Transverse colon (tissue), 4 donors: Measurements from ENCODE around the gene MDN1. TPM values are rescaled to one million over a fixed set of nuclear protein-coding genes. Genes with fewer than 3 reads are reported as not detected.

Experiments
- DNase-seq: peaks from one replicate; pipeline ENCODE4 v3.0.0-alpha.2; 2019
- H3K27ac ChIP-seq, 4 donors: fragments of 200-600 bp; sonication (generic); 2 replicates each; pipeline ENCODE4 v1.5.1; 2016 to 2018; ENCODE audit warnings: inconsistent platforms in 4 of 4
- H3K27me3 ChIP-seq: fragments of 200-600 bp; sonication (generic); 2 replicates; pipeline ENCODE4 v1.5.1; 2017; ENCODE audit warnings: inconsistent platforms
- H3K36me3 ChIP-seq, 4 donors: fragments of 200-600 bp; sonication (generic); 2 replicates each; pipeline ENCODE4 v1.5.1; 2017 to 2019; ENCODE audit warnings: inconsistent platforms in 4 of 4
- H3K4me1 ChIP-seq, 4 donors: fragments of 200-600 bp; sonication (generic); 2 replicates each; pipeline ENCODE4 v1.5.1; 2017 to 2020; ENCODE audit warnings: inconsistent platforms in 4 of 4
- H3K4me3 ChIP-seq, 4 donors: fragments of 200-600 bp; sonication (generic); 1 replicate in 1 of 4; 2 replicates in 3 of 4; pipeline versions ENCODE4 v1.5.1 to v1.6.1; 2017 to 2019; ENCODE audit warnings: inconsistent platforms in 4 of 4
- H3K9me3 ChIP-seq, 2 donors: fragments of 200-600 bp; sonication (generic); 2 replicates each; pipeline ENCODE4 v1.5.1; 2017 to 2019; ENCODE audit warnings: inconsistent platforms in 2 of 2
- EP300 ChIP-seq: sonication (generic); formaldehyde crosslinking; IDR thresholded peaks from one replicate; pipeline ENCODE4 v1.6.1; 2017; ENCODE audit warnings: antibody characterized with exemption, low read depth
- POLR2A ChIP-seq: fragments of 450-650 bp; IDR thresholded peaks from one replicate; pipeline ENCODE4 v1.6.1; 2016; ENCODE audit warnings: antibody characterized with exemption, mild to moderate bottlenecking, moderate library complexity
- POLR2AphosphoS5 ChIP-seq, 3 donors: sonication (generic); formaldehyde crosslinking; IDR thresholded peaks; one replicate each; pipeline ENCODE4 v1.6.1; 2016; ENCODE audit warnings: antibody characterized with exemption in 3 of 3
- WGBS, 2 donors: methylation state at CpG; one replicate each; pipeline ENCODE4 v1.1.5; 2018; ENCODE audit warnings: low coverage in 1 of 2; 5-methylcytosine and 5-hydroxymethylcytosine counted together
- in situ Hi-C, 4 donors: fragments of 200-750 bp; cut with MboI; loops; one replicate each; pipeline versions ENCODE4 v1.15.0 to v1.15.1; 2017; ENCODE audit warnings: low sequenced_read_pairs in 3 of 4, low pct_ligation_motif_present in 1 of 4, low pct_unique_long_range_greater_than_20kb in 1 of 4
- intact Hi-C: fragments of 100-400 bp; cut with DNase I; formaldehyde crosslinking; loops from one replicate; pipeline ENCODE4 v1.15.1; 2023; ENCODE audit warnings: low total_unique reads
- total RNA-seq, 4 donors: library from RNA; depleted of rRNA; stranded (reverse); fragments of >200 nt; gene quantifications; one replicate each; pipeline ENCODE4 v1.1.0, GENCODE V29; 2016
- TF ChIP-seq, protein P1 (sequence below), 5 experiments: fragments of 200-600 bp in 3 of 5; fragments of 450-650 bp in 2 of 5; sonication (generic) in 3 of 5; IDR thresholded peaks; 1 replicate in 2 of 5; 2 replicates in 3 of 5; pipeline ENCODE4 v1.5.1; 2016 to 2017; ENCODE audit warnings: antibody characterized with exemption in 5 of 5, inconsistent platforms in 3 of 5, mild to moderate bottlenecking in 2 of 5, moderate library complexity in 1 of 5

Gene MDN1, protein sequence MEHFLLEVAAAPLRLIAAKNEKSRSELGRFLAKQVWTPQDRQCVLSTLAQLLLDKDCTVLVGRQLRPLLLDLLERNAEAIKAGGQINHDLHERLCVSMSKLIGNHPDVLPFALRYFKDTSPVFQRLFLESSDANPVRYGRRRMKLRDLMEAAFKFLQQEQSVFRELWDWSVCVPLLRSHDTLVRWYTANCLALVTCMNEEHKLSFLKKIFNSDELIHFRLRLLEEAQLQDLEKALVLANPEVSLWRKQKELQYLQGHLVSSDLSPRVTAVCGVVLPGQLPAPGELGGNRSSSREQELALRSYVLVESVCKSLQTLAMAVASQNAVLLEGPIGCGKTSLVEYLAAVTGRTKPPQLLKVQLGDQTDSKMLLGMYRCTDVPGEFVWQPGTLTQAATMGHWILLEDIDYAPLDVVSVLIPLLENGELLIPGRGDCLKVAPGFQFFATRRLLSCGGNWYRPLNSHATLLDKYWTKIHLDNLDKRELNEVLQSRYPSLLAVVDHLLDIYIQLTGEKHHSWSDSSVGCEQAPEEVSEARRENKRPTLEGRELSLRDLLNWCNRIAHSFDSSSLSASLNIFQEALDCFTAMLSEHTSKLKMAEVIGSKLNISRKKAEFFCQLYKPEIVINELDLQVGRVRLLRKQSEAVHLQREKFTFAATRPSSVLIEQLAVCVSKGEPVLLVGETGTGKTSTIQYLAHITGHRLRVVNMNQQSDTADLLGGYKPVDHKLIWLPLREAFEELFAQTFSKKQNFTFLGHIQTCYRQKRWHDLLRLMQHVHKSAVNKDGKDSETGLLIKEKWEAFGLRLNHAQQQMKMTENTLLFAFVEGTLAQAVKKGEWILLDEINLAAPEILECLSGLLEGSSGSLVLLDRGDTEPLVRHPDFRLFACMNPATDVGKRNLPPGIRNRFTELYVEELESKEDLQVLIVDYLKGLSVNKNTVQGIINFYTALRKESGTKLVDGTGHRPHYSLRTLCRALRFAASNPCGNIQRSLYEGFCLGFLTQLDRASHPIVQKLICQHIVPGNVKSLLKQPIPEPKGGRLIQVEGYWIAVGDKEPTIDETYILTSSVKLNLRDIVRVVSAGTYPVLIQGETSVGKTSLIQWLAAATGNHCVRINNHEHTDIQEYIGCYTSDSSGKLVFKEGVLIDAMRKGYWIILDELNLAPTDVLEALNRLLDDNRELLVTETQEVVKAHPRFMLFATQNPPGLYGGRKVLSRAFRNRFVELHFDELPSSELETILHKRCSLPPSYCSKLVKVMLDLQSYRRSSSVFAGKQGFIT (N-terminal part only)
- total RNA-seq = 10 to 100 TPM; 16.8 to 30.8 (median 24.0) TPM

DNA sequence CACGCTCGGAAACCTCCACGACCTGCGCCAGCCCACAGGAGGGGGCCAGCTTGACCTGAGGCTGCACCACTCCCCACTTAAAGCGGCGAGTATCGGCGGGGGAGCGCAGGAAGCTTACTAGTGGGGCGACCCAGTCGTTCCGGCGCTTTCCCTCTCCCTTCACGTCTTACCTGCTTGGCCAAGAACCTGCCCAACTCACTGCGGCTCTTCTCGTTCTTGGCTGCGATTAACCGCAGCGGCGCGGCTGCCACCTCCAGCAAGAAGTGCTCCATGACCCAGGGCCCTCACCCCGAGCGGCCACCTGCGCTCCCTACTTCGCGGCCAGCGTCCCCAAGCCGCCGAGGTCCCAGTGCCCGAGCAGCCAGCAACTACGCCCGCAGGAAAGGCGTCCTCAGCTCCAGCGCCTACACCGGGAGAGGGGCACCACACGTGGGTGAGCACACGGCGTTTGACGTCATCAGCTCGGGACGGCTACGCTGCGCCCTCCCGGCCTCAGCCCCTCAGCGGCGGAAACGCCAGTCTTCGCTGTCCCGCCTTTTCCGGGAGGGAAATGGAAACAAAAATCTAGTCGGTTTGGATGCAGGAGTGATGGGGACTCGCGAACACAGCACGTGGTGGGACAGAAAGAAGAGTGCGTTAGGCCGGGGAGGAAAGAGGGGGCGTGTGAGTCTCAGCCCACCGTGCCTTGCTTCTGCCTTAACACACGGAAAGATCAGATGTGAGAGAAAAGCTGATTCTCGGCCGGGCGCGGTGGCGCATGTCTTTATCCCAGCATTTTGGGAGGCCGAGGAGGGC is at the start of gene MDN1:
Gene MDN1, minus strand, starts transcription at position 459 of the 795 bp plus-strand sequence. Its CDS starts 187 bp downstream, at position 272.
- intact Hi-C loops = no loop called here
- Histone ChIP-seq H3K27me3 (no peaks in the 10 kb centered on the region), H3K27ac (peak within 1 kb of the TSS; percentile 90 to 96 (median 92)), H3K4me1 (peaks cover 6 to 25% (median 14%) of the 10 kb centered on the region in 4 donors), H3K4me3 (peak within 1 kb of the TSS; percentile 51 to 89 (median 86)), H3K36me3 (no peaks in the 10 kb centered on the region), H3K9me3 (no peaks in the 10 kb centered on the region)
- peak; percentile 93 for DNase-seq
- in situ Hi-C loops = no loop called here
- WGBS, 2 donors = 0% methylated on average over 60 of the region's 65 CpGs; no CpG with 5 or more reads in 1 of the 2 donors
- TF ChIP-seq EP300 = no peak
- TF ChIP-seq, protein P1, sequence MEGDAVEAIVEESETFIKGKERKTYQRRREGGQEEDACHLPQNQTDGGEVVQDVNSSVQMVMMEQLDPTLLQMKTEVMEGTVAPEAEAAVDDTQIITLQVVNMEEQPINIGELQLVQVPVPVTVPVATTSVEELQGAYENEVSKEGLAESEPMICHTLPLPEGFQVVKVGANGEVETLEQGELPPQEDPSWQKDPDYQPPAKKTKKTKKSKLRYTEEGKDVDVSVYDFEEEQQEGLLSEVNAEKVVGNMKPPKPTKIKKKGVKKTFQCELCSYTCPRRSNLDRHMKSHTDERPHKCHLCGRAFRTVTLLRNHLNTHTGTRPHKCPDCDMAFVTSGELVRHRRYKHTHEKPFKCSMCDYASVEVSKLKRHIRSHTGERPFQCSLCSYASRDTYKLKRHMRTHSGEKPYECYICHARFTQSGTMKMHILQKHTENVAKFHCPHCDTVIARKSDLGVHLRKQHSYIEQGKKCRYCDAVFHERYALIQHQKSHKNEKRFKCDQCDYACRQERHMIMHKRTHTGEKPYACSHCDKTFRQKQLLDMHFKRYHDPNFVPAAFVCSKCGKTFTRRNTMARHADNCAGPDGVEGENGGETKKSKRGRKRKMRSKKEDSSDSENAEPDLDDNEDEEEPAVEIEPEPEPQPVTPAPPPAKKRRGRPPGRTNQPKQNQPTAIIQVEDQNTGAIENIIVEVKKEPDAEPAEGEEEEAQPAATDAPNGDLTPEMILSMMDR (IDR thresholded peaks at IDR 0.05) = peak in 2 of 5 experiments; percentile 3 to 6
- TF ChIP-seq POLR2AphosphoS5 (IDR thresholded peaks at IDR 0.05) = peak; percentile 88 to 92 (median 91)
- TF ChIP-seq POLR2A = peak; percentile 71

DNA sequence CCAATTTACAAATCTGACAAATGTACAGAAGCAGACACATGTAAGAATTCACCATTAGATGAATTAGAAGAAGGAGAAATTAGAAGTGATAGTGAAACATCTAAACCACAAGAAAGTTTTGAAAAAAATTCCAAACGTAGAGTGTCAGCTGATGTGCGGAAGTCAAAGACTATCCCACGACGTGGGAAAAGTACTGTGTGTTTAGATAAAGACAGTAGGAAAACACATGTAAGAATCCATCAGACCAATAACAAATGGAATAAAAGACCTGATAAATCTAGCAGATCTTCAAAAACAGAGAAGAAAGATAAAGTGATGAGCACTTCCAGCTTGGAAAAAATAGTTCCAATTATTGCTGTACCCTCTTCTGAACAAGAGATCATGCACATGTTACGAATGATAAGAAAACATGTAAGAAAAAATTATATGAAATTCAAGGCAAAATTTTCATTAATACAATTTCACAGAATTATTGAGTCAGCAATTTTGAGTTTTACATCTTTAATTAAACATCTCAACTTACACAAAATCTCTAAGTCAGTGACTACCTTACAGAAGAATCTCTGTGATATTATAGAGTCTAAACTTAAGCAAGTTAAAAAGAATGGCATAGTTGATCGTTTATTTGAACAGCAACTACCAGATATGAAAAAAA is 46.6 kb upstream of the MDN1 start:
- H3K27me3 ChIP-seq = no peaks in the 10 kb centered on the region
- H3K36me3 ChIP-seq = peaks cover 0 to 76% (median 13%) of the 10 kb centered on the region in 4 donors
- no peak overlapping the region for H3K27ac ChIP-seq
- no peaks in the 10 kb centered on the region for H3K4me1 ChIP-seq
- in situ Hi-C loops (no loop called here), intact Hi-C loops (no loop called here)
- WGBS, 2 donors = 92 to 99% methylated on average over 6 of the region's 6 CpGs
- no peak for DNase-seq
- H3K9me3 ChIP-seq = no peaks in the 10 kb centered on the region
- TF ChIP-seq, protein P1 (IDR thresholded peaks at IDR 0.05) = no peak
- TF ChIP-seq POLR2AphosphoS5 (IDR thresholded peaks at IDR 0.05) (no peak), EP300 (no peak), POLR2A (no peak)
- no peak overlapping the region for H3K4me3 ChIP-seq

DNA sequence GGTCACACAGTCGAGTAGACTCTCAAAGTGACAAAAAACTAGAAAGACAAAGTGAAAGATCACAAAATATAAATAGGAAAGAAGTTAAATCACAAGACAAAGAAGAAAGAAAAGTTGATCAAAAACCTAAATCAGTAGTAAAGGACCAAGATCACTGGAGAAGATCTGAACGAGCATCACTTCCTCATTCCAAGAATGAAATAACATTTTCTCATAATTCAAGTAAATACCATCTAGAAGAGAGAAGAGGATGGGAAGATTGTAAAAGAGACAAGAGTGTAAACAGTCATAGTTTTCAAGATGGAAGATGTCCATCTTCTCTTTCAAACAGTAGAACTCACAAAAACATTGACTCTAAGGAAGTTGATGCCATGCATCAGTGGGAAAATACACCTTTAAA is 43.1 kb upstream of the MDN1 start:
- Histone ChIP-seq H3K4me1 (no peaks in the 10 kb centered on the region), H3K4me3 (no peak overlapping the region), H3K36me3 (peaks cover 0 to 74% (median 23%) of the 10 kb centered on the region in 4 donors), H3K27ac (no peak overlapping the region), H3K9me3 (no peaks in the 10 kb centered on the region), H3K27me3 (no peaks in the 10 kb centered on the region)
- DNase-seq = no peak
- WGBS, 2 donors = 68 to 75% methylated on average over 1 to 2 of the region's 2 CpGs
- TF ChIP-seq POLR2AphosphoS5 (IDR thresholded peaks at IDR 0.05) = no peak
- TF ChIP-seq EP300 = no peak
- TF ChIP-seq, protein P1 (IDR thresholded peaks at IDR 0.05) = no peak
- TF ChIP-seq POLR2A = no peak
- in situ Hi-C loops (no loop called here), intact Hi-C loops (no loop called here)
